ENCODE data around the gene SEC14L6.

The SEC14L6 gene

GRCh38 chr22:30485362-30485988 is 61.1 kb downstream of the SEC14L6 start:
- peak; percentile 74 for DNase-seq (ENCODE audit: low read depth)
- peak; percentile 90 for TF ChIP-seq CTCF (IDR thresholded peaks at IDR 0.05; ENCODE audit: insufficient read depth, low read depth, low read length, missing control alignments)
- no peak overlapping the region for H3K4me3 ChIP-seq (ENCODE audit: low read depth, low read length)

GRCh38 chr22:30483169-30483568 is 63.4 kb downstream of the SEC14L6 start:
- DNase-seq (ENCODE audit: low read depth): no peak
- H3K4me3 ChIP-seq (ENCODE audit: low read depth, low read length): no peak overlapping the region
- TF ChIP-seq CTCF (IDR thresholded peaks at IDR 0.05; ENCODE audit: insufficient read depth, low read depth, low read length, missing control alignments): no peak

GRCh38 chr22:30481711-30482110 is 64.8 kb downstream of the SEC14L6 start:
- no peak for DNase-seq (ENCODE audit: low read depth)
- H3K4me3 ChIP-seq (ENCODE audit: low read depth, low read length): no peak overlapping the region
- no peak for TF ChIP-seq CTCF (IDR thresholded peaks at IDR 0.05; ENCODE audit: insufficient read depth, low read depth, low read length, missing control alignments)

GRCh38 chr22:30479981-30480380 is 66.6 kb downstream of the SEC14L6 start:
- TF ChIP-seq CTCF (IDR thresholded peaks at IDR 0.05; ENCODE audit: insufficient read depth, low read depth, low read length, missing control alignments): no peak
- DNase-seq (ENCODE audit: low read depth): no peak
- H3K4me3 ChIP-seq (ENCODE audit: low read depth, low read length): no peak overlapping the region

- no peak overlapping the region for H3K4me3 ChIP-seq (ENCODE audit: low read depth, low read length)
- no peak for TF ChIP-seq CTCF (IDR thresholded peaks at IDR 0.05; ENCODE audit: insufficient read depth, low read depth, low read length, missing control alignments)
- DNase-seq (ENCODE audit: low read depth): no peak
These were observed 71.7 kb downstream of the SEC14L6 start for GRCh38 chr22:30474683-30475424.

- DNase-seq (ENCODE audit: low read depth): no peak
- no peak overlapping the region for H3K4me3 ChIP-seq (ENCODE audit: low read depth, low read length)
- TF ChIP-seq CTCF (IDR thresholded peaks at IDR 0.05; ENCODE audit: insufficient read depth, low read depth, low read length, missing control alignments): no peak
These were observed 72.4 kb downstream of the SEC14L6 start for GRCh38 chr22:30474121-30474520.
